ENCODE results near the gene DSN1.

The DSN1 gene

DNA sequence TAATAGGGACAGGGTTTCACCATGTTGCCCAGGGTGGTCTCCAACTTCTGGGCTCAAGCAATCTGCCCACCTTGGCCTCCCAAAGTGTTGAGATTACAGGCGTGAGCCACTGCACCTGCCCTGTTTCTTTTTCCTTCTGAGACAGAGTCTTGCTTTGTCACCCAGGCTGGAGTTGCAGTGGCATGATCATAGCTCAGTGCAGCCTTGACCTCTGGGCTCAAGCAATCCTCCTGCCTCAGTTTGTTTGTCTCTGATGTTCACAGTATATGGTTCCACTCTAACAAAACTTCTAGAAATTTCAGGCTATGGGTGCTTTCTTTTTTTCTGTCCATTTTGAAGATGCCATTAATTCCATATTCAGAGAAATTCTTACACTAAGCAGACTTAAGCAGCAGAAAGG lies 60.8 kb downstream of the DSN1 start:
- no peaks in the 10 kb centered on the region for H3K9me3 ChIP-seq (ENCODE audit: control extremely low read depth in 1 of 5, control insufficient read depth in 4 of 5, insufficient read depth in 2 of 5, low read depth in 1 of 5, low read length in 4 of 5)
- H3K4me1 ChIP-seq (ENCODE audit: control extremely low read depth in 1 of 4, control insufficient read depth in 4 of 4, insufficient read depth in 4 of 4, low read length in 3 of 4), result no peaks in the 10 kb centered on the region
- H3K27ac ChIP-seq (ENCODE audit: insufficient read depth in 1 of 2, low read depth in 1 of 2, low read length in 2 of 2, poor library complexity in 1 of 2, severe bottlenecking in 2 of 2), result no peak overlapping the region
- ChIA-PET CTCF (interaction anchor here (1.0 kb wide), 1 partner anchor 9 kb away, joined by 3 read pairs; no protein-coding TSS in a partner anchor), POLR2A (interaction anchor here (0.7 kb wide), 1 partner anchor 570 kb away, joined by 4 read pairs; no protein-coding TSS in a partner anchor)
- no peaks in the 10 kb centered on the region for H3K27me3 ChIP-seq (replicated peaks in 2 of 5; ENCODE audit: control insufficient read depth in 4 of 5, insufficient read depth in 5 of 5, low read length in 4 of 5)
- WGBS (ENCODE audit: insufficient coverage), result 100% methylated on average over 1 of the region's 1 CpG
- H3K36me3 ChIP-seq (ENCODE audit: control insufficient read depth in 4 of 4, insufficient read depth in 4 of 4, low read length in 3 of 4), result no peaks in the 10 kb centered on the region
- DNase-seq, result no peak
- no peak overlapping the region for H3K4me3 ChIP-seq (ENCODE audit: control insufficient read depth in 1 of 7, extremely low read depth in 1 of 7, insufficient read depth in 4 of 7, low read depth in 2 of 7, low read length in 6 of 7)

DNA sequence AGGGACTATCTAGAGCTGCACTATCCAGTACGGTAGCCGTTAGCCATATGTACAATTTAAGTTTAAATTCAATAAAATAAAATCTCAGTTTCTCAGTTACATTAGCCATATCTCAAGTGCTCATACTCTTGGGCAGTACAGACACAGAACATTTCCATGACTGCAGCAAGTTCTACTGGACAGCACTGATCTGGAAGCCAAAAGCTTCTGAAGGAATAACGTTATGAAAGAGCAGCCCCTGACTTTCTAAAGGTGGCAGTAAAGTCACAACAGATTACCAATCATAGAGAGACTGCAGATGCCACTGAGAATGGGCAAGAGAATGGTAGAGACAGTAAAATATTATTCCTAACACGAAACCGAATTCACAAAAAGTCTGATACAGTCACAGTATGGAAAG lies 64.4 kb downstream of the DSN1 start:
- no peaks in the 10 kb centered on the region for H3K9me3 ChIP-seq (ENCODE audit: control extremely low read depth in 1 of 5, control insufficient read depth in 4 of 5, insufficient read depth in 2 of 5, low read depth in 1 of 5, low read length in 4 of 5)
- no peaks in the 10 kb centered on the region for H3K36me3 ChIP-seq (ENCODE audit: control insufficient read depth in 4 of 4, insufficient read depth in 4 of 4, low read length in 3 of 4)
- no peak overlapping the region for H3K4me3 ChIP-seq (ENCODE audit: control insufficient read depth in 1 of 7, extremely low read depth in 1 of 7, insufficient read depth in 4 of 7, low read depth in 2 of 7, low read length in 6 of 7)
- H3K4me1 ChIP-seq (ENCODE audit: control extremely low read depth in 1 of 4, control insufficient read depth in 4 of 4, insufficient read depth in 4 of 4, low read length in 3 of 4), result no peaks in the 10 kb centered on the region
- H3K27ac ChIP-seq (ENCODE audit: insufficient read depth in 1 of 2, low read depth in 1 of 2, low read length in 2 of 2, poor library complexity in 1 of 2, severe bottlenecking in 2 of 2), result no peak overlapping the region
- CTCF ChIA-PET, result no interaction called here
- POLR2A ChIA-PET, result interaction anchor here (0.6 kb wide), 1 partner anchor 126 kb away, joined by 3 read pairs; no protein-coding TSS in a partner anchor
- no peaks in the 10 kb centered on the region for H3K27me3 ChIP-seq (replicated peaks in 2 of 5; ENCODE audit: control insufficient read depth in 4 of 5, insufficient read depth in 5 of 5, low read length in 4 of 5)
- 96% methylated on average over 2 of the region's 5 CpGs for WGBS (ENCODE audit: insufficient coverage)
- no peak for DNase-seq

DNA sequence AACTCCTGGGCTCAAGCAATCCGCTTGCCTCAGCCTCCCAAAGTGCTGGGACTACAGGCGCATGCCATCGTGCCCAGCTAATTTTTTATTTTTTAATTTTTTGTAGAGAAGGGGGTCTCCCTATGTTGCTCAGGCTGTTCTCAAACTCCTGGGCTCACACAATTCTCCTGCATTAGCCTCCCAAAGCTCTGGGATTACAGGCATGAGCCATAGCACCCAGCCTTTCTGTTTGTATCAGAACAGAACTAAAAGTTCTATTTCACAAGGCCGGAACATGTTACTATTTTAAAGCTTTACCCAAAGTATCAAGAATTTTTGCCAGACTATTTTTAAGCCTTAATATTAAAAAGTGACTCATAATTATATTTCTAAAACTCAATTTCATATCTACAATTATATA lies 70.0 kb downstream of the DSN1 start:
- CTCF ChIA-PET, result interaction anchor here (1.3 kb wide), 1 partner anchor 10 kb away, joined by 3 read pairs; no protein-coding TSS in a partner anchor
- DNase-seq, result no peak
- H3K4me3 ChIP-seq (ENCODE audit: control insufficient read depth in 1 of 7, extremely low read depth in 1 of 7, insufficient read depth in 4 of 7, low read depth in 2 of 7, low read length in 6 of 7), result no peak overlapping the region
- POLR2A ChIA-PET, result no interaction called here
- H3K27me3 ChIP-seq (replicated peaks in 2 of 5; ENCODE audit: control insufficient read depth in 4 of 5, insufficient read depth in 5 of 5, low read length in 4 of 5), result no peaks in the 10 kb centered on the region
- no peaks in the 10 kb centered on the region for H3K4me1 ChIP-seq (ENCODE audit: control extremely low read depth in 1 of 4, control insufficient read depth in 4 of 4, insufficient read depth in 4 of 4, low read length in 3 of 4)
- 93% methylated on average over 3 of the region's 4 CpGs for WGBS (ENCODE audit: insufficient coverage)
- no peaks in the 10 kb centered on the region for H3K9me3 ChIP-seq (ENCODE audit: control extremely low read depth in 1 of 5, control insufficient read depth in 4 of 5, insufficient read depth in 2 of 5, low read depth in 1 of 5, low read length in 4 of 5)
- H3K36me3 ChIP-seq (ENCODE audit: control insufficient read depth in 4 of 4, insufficient read depth in 4 of 4, low read length in 3 of 4), result no peaks in the 10 kb centered on the region
- H3K27ac ChIP-seq (ENCODE audit: insufficient read depth in 1 of 2, low read depth in 1 of 2, low read length in 2 of 2, poor library complexity in 1 of 2, severe bottlenecking in 2 of 2), result no peak overlapping the region
